Hippocampal formation (tissue), 2 donors: Measurements from ENCODE around the gene SLC50A1.
A peak's percentile ranks its signal among the peaks of the same experiment; 100 is the strongest.

Experiments used
- DNase-seq, 2 donors: peaks; one replicate each; lab custom pipeline; 2025; lab: John Stamatoyannopoulos, UW

Gene SLC50A1

GRCh38 chr1:155135415-155136028, at the start of gene SLC50A1:
TSS of gene SLC50A1 (plus strand) at chr1:155135852. CDS start at chr1:155135912, 60 bp downstream.
- peak; percentile 77 to 90 for DNase-seq

GRCh38 chr1:155086128-155086741, 49.4 kb upstream of the SLC50A1 start:
- DNase-seq: peak; percentile 14 to 36

GRCh38 chr1:155086856-155087535, 48.7 kb upstream of the SLC50A1 start:
- no peak for DNase-seq

GRCh38 chr1:155091071-155092051, 44.3 kb upstream of the SLC50A1 start:
- DNase-seq: peak; percentile 34 to 65

- no peak for DNase-seq
Measured at GRCh38 chr1:155092131-155092530, 43.5 kb upstream of the SLC50A1 start.

- DNase-seq: no peak
Measured at GRCh38 chr1:155092641-155093040, 43.0 kb upstream of the SLC50A1 start.

GRCh38 chr1:155093911-155094621, 41.6 kb upstream of the SLC50A1 start:
- DNase-seq: peak; percentile 28 to 36

- no peak for DNase-seq
Measured at GRCh38 chr1:155094622-155094948, 41.1 kb upstream of the SLC50A1 start.

GRCh38 chr1:155099331-155099730, 36.3 kb upstream of the SLC50A1 start:
- DNase-seq: no peak

GRCh38 chr1:155103325-155103724, 32.3 kb upstream of the SLC50A1 start:
- DNase-seq: no peak

- no peak for DNase-seq
Measured at GRCh38 chr1:155104605-155105534, 30.8 kb upstream of the SLC50A1 start.

- no peak for DNase-seq
Measured at GRCh38 chr1:155105604-155106011, 30.0 kb upstream of the SLC50A1 start.

- no peak for DNase-seq
Measured at GRCh38 chr1:155106862-155107261, 28.8 kb upstream of the SLC50A1 start.

- DNase-seq: no peak
Measured at GRCh38 chr1:155107309-155108264, 28.1 kb upstream of the SLC50A1 start.

- no peak for DNase-seq
Measured at GRCh38 chr1:155108296-155108695, 27.4 kb upstream of the SLC50A1 start.

GRCh38 chr1:155110381-155110780, 25.3 kb upstream of the SLC50A1 start:
- no peak for DNase-seq

- no peak for DNase-seq
Measured at GRCh38 chr1:155110826-155111225, 24.8 kb upstream of the SLC50A1 start.

- DNase-seq: no peak
Measured at GRCh38 chr1:155113450-155113980, 22.1 kb upstream of the SLC50A1 start.
